Transverse colon (tissue), 3 donors: ENCODE data around the gene CDK18.

Source experiments
- POLR2A ChIP-seq: fragments of 450-650 bp; IDR thresholded peaks from one replicate; pipeline ENCODE4 v1.6.1; 2016; ENCODE audit warnings: antibody characterized with exemption, mild to moderate bottlenecking, moderate library complexity
- TF ChIP-seq, protein P1 (sequence below), 5 experiments: fragments of 200-600 bp in 3 of 5; fragments of 450-650 bp in 2 of 5; sonication (generic) in 3 of 5; IDR thresholded peaks; 1 replicate in 2 of 5; 2 replicates in 3 of 5; pipeline ENCODE4 v1.5.1; 2016 to 2017; ENCODE audit warnings: antibody characterized with exemption in 5 of 5, inconsistent platforms in 3 of 5, mild to moderate bottlenecking in 2 of 5, moderate library complexity in 1 of 5

DNA sequence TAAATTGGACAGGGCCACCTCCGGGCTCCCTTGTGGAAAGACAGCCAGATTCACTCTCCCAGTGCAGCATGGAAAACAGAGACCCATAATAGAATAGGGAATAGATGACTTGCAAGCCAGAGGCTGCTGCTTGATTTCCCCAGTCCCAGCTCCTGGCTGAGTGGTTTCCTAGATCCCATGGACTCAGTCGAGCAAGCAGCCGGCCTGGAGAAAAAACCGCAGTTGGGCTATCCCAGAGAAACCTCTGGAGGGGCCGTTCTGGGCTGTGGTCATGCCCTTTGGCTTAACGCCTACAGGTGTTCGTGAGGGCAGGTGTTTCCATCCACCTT lies 65.7 kb downstream of the CDK18 start:
- TF ChIP-seq, protein P1, sequence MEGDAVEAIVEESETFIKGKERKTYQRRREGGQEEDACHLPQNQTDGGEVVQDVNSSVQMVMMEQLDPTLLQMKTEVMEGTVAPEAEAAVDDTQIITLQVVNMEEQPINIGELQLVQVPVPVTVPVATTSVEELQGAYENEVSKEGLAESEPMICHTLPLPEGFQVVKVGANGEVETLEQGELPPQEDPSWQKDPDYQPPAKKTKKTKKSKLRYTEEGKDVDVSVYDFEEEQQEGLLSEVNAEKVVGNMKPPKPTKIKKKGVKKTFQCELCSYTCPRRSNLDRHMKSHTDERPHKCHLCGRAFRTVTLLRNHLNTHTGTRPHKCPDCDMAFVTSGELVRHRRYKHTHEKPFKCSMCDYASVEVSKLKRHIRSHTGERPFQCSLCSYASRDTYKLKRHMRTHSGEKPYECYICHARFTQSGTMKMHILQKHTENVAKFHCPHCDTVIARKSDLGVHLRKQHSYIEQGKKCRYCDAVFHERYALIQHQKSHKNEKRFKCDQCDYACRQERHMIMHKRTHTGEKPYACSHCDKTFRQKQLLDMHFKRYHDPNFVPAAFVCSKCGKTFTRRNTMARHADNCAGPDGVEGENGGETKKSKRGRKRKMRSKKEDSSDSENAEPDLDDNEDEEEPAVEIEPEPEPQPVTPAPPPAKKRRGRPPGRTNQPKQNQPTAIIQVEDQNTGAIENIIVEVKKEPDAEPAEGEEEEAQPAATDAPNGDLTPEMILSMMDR (IDR thresholded peaks at IDR 0.05), result no peak
- no peak for TF ChIP-seq POLR2A
